HG03135 (cell line): ENCODE results near the gene HOXD9.

Experiments
- ATAC-seq: cut with Tn5 transposase; IDR thresholded peaks from one replicate; pipeline ENCODE4 v1.9.1; 2021; ENCODE audit warnings: mild to moderate bottlenecking, moderate library complexity; ENCODE audit not compliant: unreplicated experiment

HOXD9 gene

GRCh38 chr2:176098366-176099158 is 24.0 kb upstream of the HOXD9 start:
- no peak for ATAC-seq

GRCh38 chr2:176099159-176099727 is 23.3 kb upstream of the HOXD9 start:
- no peak for ATAC-seq

GRCh38 chr2:176099728-176100546 is 22.6 kb upstream of the HOXD9 start, which contains the start of gene HOXD12:
Gene HOXD12 (plus strand): TSS chr2:176099795. CDS start chr2:176099802, 7 bp downstream.
- no peak for ATAC-seq

GRCh38 chr2:176100547-176101140 is 21.9 kb upstream of the HOXD9 start:
- no peak for ATAC-seq

- ATAC-seq = no peak
Observed at GRCh38 chr2:176101216-176101830, 21.2 kb upstream of the HOXD9 start.

GRCh38 chr2:176101842-176102241 is 20.7 kb upstream of the HOXD9 start:
- ATAC-seq = no peak

GRCh38 chr2:176102309-176102866 is 20.1 kb upstream of the HOXD9 start:
- ATAC-seq = no peak

GRCh38 chr2:176103194-176103593 is 19.3 kb upstream of the HOXD9 start:
- ATAC-seq = no peak

GRCh38 chr2:176103742-176104315 is 18.7 kb upstream of the HOXD9 start:
- ATAC-seq = no peak

- no peak for ATAC-seq
Observed at GRCh38 chr2:176104316-176105077, 18.0 kb upstream of the HOXD9 start.

GRCh38 chr2:176105078-176105729 is 17.3 kb upstream of the HOXD9 start:
- ATAC-seq = no peak

- no peak for ATAC-seq
Observed at GRCh38 chr2:176105730-176106580, 16.6 kb upstream of the HOXD9 start.

- ATAC-seq = no peak
Observed at GRCh38 chr2:176106581-176107539, 15.7 kb upstream of the HOXD9 start, which contains the start of gene HOXD11. Gene HOXD11 (plus strand): TSS chr2:176107280. CDS start chr2:176107356, 76 bp downstream.

- ATAC-seq = no peak
Observed at GRCh38 chr2:176107731-176108181, 14.8 kb upstream of the HOXD9 start.

GRCh38 chr2:176109192-176109901 is 13.2 kb upstream of the HOXD9 start:
- ATAC-seq = no peak

GRCh38 chr2:176109946-176110345 is 12.6 kb upstream of the HOXD9 start:
- ATAC-seq = no peak
